SHP77 treated with DMSO at 0.1 percent for 48 hours (cell line): Measurements from ENCODE around the gene YPEL1.
"Not testable (repeated sequence)": the region's sequence is repeated elsewhere in the genome, so short reads cannot be mapped to it uniquely, and the experiment has no call there.

Experiments used
- DNase-seq: peaks from one replicate; lab custom pipeline; 2025; lab: John Stamatoyannopoulos, UW

The YPEL1 gene

DNA sequence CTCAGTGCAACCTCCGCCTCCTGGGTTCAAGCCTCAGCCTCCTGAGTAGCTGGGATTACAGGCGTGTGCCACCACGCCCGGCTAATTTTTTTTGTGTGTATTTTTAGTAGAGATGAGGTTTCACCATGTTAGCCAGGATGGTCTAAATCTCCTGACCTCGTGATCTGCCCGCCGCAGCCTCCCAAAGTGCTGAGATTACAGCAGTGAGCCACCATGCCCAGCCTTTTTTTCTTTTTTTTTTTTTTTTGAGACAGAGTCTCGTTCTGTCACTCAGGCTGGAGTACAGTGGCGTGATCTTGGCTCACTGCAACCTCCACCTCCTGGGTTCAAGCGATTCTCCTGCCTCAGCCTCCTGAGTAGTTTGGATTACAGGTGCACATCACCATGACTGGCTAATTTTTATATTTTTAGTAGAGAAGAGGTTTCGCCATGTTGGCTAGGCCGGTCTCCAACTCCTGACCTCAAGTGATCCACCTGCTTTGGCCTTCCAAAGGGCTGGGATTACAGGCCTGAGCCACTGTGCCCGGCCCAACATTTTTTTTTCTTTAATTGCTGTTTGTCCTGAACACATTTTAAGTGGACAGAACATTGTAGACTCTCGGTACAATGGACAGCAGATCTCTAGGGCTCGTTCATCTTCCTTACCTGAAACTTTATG is 14.3 kb downstream of the YPEL1 start:
- DNase-seq = not testable (repeated sequence)

DNA sequence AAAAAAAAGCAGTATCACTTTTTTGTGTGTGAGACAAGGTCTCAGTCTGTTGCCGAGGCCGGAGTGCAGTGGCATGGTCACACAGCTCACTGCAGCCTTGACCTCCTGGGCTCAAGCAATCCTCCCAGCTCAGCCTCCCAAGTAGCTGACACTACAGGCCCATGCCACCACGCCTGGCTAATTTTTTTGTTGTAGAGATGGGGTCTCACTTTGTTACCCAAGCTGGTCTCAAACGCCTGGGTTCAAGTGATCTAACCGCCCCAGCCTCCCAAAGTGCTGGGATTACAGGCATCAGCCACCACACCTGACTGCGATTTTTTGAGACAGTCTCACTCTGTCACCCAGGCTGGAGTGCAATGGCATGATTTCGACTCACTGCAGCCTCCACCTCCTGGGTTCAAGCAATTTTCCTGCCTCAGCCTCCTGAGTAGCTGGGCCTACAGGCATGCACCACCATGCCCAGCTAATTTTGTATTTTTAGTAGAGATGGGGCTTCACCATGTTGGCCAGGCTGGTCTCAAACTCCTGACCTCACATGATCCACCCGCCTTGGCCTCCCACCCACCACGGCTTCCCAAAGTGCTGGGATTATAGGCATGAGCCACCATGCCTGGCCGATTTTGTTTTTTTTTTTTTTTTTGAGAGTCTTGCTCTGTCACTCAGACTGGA is 15.3 kb downstream of the YPEL1 start:
- DNase-seq = not testable (repeated sequence)

GRCh38 chr22:21719024-21719423 is 16.6 kb downstream of the YPEL1 start:
- DNase-seq = no peak

GRCh38 chr22:21718499-21718898 is 17.1 kb downstream of the YPEL1 start:
- no peak for DNase-seq

DNA sequence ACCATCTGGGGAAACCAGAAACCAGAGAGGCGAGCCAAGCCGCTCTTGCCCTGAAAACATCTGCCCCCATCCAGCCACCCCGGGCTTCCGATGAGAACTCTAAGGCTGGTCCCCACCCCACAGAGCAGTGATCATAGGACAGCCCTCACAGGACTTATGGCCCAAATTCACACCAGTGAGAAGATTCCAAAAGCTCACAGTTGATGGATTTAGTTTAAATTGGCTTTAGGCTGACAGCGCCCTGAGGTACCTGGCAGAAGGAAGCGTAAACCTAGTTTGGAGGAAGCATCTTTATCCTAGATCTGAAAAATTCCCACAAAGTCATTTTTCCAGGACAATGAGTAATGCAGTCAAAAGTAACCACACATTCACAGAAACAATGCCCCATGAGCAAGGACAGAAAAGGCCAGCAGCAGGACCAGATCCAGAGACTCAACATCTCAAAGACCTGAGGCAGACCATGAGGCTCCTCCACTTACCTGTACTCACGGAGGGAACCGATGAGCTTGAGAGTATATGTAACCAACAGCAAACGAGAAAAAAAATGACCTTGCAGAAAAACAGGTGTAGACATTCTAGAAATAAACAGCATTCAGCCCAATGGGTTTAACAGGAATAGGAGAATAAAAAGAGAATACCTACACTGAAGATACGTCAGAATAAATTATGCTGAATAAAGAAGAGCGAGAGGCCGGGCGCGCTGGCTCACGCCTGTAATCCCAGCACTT is 19.0 kb downstream of the YPEL1 start:
- DNase-seq = not testable (repeated sequence)

GRCh38 chr22:21714786-21715185 is 20.8 kb downstream of the YPEL1 start:
- DNase-seq = no peak

- DNase-seq = peak; percentile 2
Observed at GRCh38 chr22:21714059-21714770, 21.4 kb downstream of the YPEL1 start.

- no peak for DNase-seq
Observed at GRCh38 chr22:21713428-21714058, 22.1 kb downstream of the YPEL1 start.

- peak; percentile 49 for DNase-seq
Observed at GRCh38 chr22:21712751-21713427, 22.7 kb downstream of the YPEL1 start.

DNA sequence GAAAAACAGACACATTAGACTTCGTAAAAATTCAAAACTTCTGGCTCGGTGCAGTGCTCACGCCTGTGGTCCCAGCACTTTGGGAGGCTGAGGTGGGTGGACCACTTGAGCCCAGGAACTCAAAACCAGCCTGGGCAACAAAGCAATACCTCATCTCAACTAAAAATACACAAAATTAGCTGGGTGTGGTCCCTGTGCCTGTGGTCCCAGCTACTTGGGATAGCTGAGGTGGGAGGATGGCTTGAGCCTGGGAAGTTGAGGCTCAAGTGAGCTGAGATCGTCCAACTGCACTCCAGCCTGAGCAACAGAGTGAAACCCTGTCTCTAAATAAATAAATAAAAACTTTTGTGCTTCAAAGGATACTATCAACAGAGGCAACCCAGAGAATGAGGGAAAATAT is 23.7 kb downstream of the YPEL1 start:
- DNase-seq = no peak

DNA sequence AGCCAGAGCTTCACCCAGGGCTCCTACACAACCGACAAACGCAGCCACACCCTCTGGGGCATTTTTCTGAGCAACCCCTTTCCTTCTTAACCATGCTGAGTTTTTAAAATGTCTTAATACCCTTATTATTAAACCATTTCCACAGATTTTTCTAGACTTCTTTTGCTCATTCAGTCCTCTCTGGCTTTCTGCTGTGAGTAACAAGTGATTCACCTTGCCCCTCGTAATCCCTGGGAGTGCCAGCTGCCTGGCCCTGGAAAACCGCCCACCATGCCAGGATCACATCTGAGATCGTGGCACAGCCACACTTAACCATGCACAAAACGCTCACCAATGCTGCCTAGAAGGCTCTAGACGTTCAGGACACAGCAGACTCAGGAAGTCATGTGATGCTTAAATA is 25.4 kb downstream of the YPEL1 start:
- DNase-seq = no peak

DNA sequence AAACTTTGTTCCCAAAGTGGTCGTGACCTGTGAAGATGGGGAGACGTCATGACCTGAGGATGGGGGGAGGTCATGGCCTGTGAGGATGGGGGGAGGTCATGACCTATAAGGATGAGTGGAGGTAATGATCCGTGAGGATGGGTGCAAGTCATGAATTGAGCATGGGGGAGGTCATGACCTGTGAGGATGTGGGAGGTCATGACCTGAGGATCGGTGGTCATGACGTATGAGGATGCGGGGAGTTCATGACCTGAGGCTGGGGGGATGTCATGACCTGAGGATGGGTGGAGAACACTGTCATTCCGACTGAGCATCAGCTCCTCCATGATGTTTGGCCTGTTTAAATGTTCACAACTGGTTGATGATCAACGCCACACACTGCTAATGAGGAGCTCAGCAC is 25.9 kb downstream of the YPEL1 start:
- DNase-seq = no peak

GRCh38 chr22:21708960-21709359 is 26.6 kb downstream of the YPEL1 start:
- DNase-seq = no peak

- no peak for DNase-seq
Observed at GRCh38 chr22:21707677-21708076, 27.9 kb downstream of the YPEL1 start.

DNA sequence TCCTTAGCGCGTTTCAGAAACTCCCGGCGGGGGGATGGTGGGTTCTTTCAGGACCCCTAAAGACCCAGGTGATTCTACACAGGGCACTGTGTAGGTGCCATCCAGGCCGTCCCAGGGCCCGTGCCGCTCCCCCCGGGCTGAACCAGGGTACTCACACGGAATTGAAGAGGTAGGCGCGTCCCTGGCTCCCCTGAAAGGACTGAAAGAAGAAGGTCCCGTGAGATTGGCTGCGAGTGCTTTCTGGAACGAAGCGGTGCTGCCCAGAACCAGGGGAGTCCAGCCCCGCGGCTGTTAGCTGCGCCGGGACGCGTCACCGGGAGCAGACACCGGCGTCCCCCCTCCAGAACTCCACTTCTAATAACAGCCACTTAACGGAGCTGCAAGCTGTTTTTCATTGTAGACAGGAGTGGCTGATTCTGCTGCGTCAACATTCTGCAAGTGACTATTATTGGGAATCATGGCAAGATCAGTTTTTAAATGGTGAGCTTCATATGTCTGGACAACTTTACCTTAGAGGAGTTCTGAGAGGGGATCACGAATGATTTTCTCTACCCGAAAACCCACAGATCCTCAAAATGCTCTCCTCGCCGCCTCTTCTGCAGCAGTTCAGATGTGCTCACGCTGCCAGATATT is 31.8 kb downstream of the YPEL1 start:
- no peak for DNase-seq

GRCh38 chr22:21702700-21703683 is 32.6 kb downstream of the YPEL1 start:
- DNase-seq = no peak

- no peak for DNase-seq
Observed at GRCh38 chr22:21702094-21702493, 33.5 kb downstream of the YPEL1 start.

DNA sequence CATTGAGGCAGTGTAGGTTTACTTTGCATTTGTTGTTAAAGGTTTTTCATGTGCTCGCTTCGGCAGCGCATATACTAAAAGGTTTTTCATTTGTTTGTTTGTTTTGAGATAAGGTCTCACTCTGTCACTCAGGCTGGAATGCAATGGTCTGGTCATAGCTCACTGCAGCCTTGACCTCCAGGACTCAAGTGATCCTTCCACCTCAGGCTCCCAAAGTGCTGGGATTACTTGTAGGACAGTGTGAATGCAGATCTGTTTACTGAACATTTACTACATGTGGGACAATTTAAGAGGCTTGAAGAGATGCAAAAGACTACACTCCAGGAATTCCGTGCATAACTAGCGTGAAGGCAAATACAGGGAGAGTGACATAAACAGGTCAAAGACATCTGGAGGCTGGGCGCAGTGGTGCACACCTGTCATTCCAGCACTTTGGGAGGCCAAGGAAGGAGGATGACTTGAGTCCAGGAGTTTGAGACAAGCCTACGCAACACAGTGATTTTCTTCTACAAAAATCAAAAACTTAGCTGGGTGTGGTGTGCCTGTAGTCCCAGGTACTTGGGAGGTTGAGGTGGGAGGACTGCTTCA is 34.1 kb downstream of the YPEL1 start:
- no peak for DNase-seq

DNA sequence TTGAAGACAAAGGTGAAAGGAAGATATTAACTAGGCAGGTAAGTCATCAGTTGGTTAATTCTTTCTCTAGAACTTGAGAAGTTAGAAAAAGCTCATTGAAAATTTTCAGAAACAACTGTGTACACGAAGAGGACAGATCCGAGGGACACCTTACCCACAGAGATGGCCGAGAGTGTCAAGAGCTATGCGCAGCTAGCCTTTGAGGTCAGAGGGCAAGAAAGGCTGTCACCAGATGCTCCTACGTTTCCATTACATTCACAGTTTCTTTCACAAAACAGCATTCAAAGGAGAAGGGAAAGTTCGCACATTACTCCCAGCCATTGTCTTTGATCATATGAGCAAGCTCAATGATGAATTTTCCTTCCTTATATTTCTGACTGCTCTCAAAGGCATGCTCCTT is 34.8 kb downstream of the YPEL1 start:
- DNase-seq = no peak
